MCF 10A (cell line): Measurements from ENCODE around the gene GXYLT2. TPM values are rescaled to one million over a fixed set of nuclear protein-coding genes. Genes with fewer than 3 reads are reported as not detected.

Source experiments
- BruUV-seq: library from RNA; stranded (reverse); fragments of 400-500 nt; replicated peaks from 2 replicates; lab custom pipeline; 2021; lab: Mats Ljungman, UMichigan
- CTCF ChIA-PET: fragments of 300-600 bp; sonication (Branson Sonifier 250); formaldehyde crosslinking; extraction: SDS; loops from one replicate; lab custom pipeline; 2021; ENCODE audit warnings: antibody characterized with exemption, inconsistent platforms; lab: Yijun Ruan, JAX
- POLR2A ChIA-PET: fragments of 300-600, 350-650 bp; sonication (Branson Sonifier 250); formaldehyde crosslinking; extraction: SDS; loops from one replicate; lab custom pipeline; 2020; ENCODE audit warnings: antibody characterized with exemption, inconsistent platforms; lab: Yijun Ruan, JAX
- DNase-seq: peaks from one replicate; pipeline ENCODE4 v3.0.0-alpha.2; 2018; ENCODE audit not compliant: unreplicated experiment
- H3K27ac Mint-ChIP-seq: one replicate; pipeline ENCODE4 v1.8.0; 2022; ENCODE audit warnings: mild to moderate bottlenecking, low read depth, mixed read lengths; ENCODE audit not compliant: unreplicated experiment
- H3K27me3 Mint-ChIP-seq: one replicate; pipeline ENCODE4 v1.8.0; 2022; ENCODE audit warnings: mixed read lengths; ENCODE audit not compliant: insufficient read depth, unreplicated experiment
- H3K36me3 Mint-ChIP-seq: one replicate; pipeline ENCODE4 v1.8.0; 2022; ENCODE audit warnings: mild to moderate bottlenecking, moderate library complexity, mixed read lengths; ENCODE audit not compliant: insufficient read depth, unreplicated experiment
- H3K4me1 Mint-ChIP-seq: one replicate; pipeline ENCODE4 v1.8.0; 2022; ENCODE audit warnings: mixed read lengths; ENCODE audit not compliant: insufficient read depth, unreplicated experiment
- H3K4me3 Mint-ChIP-seq: one replicate; pipeline ENCODE4 v1.8.0; 2022; ENCODE audit warnings: mild to moderate bottlenecking, moderate library complexity, mixed read lengths; ENCODE audit not compliant: unreplicated experiment
- H3K9me3 Mint-ChIP-seq: one replicate; pipeline ENCODE4 v1.8.0; 2022; ENCODE audit warnings: mixed read lengths; ENCODE audit not compliant: unreplicated experiment
- CTCF ChIP-seq: fragments of 200-600 bp; IDR thresholded peaks from one replicate; pipeline ENCODE4 v1.8.0; 2022; ENCODE audit warnings: antibody characterized with exemption, mild to moderate bottlenecking; ENCODE audit not compliant: unreplicated experiment
- intact Hi-C: fragments of 100-400 bp; cut with micrococcal nuclease; formaldehyde crosslinking; loops from 2 replicates; pipeline ENCODE4 v1.14.1; 2022
- total RNA-seq: library from RNA; stranded (reverse); gene quantifications from 2 replicates; pipeline ENCODE4 v1.2.3, GENCODE V29; 2022

GXYLT2 gene
- total RNA-seq, 1 experiment from 2014 or later, result 3.9 TPM

GRCh38 chr3:72896996-72897757 is 9.3 kb downstream of the GXYLT2 start:
- no peak for DNase-seq
- Mint-ChIP-seq H3K27ac (no peak overlapping the region), H3K4me3 (no peak overlapping the region), H3K27me3 (no peaks in the 10 kb centered on the region), H3K9me3 (no peaks in the 10 kb centered on the region), H3K4me1 (peaks cover 14% of the 10 kb centered on the region), H3K36me3 (no peaks in the 10 kb centered on the region)
- TF ChIP-seq CTCF, result no peak
- intact Hi-C loops, result no loop called here
- BruUV-seq, result no TSS peak
- CTCF ChIA-PET, result interaction anchor here (1.2 kb wide), 1 partner anchor 9 kb away, joined by 5 read pairs; the partner anchor contains the start of gene GXYLT2
- POLR2A ChIA-PET, result no interaction called here

- no TSS peak for BruUV-seq
- Mint-ChIP-seq H3K9me3 (no peaks in the 10 kb centered on the region), H3K4me1 (peaks cover 9% of the 10 kb centered on the region), H3K27ac (no peak overlapping the region), H3K36me3 (no peaks in the 10 kb centered on the region), H3K27me3 (no peaks in the 10 kb centered on the region), H3K4me3 (no peak overlapping the region)
- TF ChIP-seq CTCF, result no peak
- ChIA-PET CTCF (interaction anchor here (1.2 kb wide), 1 partner anchor 9 kb away, joined by 5 read pairs; the partner anchor contains the start of gene GXYLT2), POLR2A (no interaction called here)
- intact Hi-C loops, result no loop called here
- DNase-seq, result no peak
These were observed 9.8 kb downstream of the GXYLT2 start for GRCh38 chr3:72897758-72898007.

GRCh38 chr3:72899349-72899765 is 11.5 kb downstream of the GXYLT2 start:
- no TSS peak for BruUV-seq
- no peak overlapping the region for H3K27ac Mint-ChIP-seq
- H3K36me3 Mint-ChIP-seq, result no peaks in the 10 kb centered on the region
- no peak for TF ChIP-seq CTCF
- H3K27me3 Mint-ChIP-seq, result no peaks in the 10 kb centered on the region
- H3K4me1 Mint-ChIP-seq, result no peaks in the 10 kb centered on the region
- ChIA-PET CTCF (interaction anchor here (1.3 to 1.5 kb wide), 2 partner anchors 9 to 48 kb away, joined by 3 to 4 read pairs; no protein-coding TSS in a partner anchor), POLR2A (interaction anchor here (1.4 kb wide), 1 partner anchor 9 kb away, joined by 5 read pairs; no protein-coding TSS in a partner anchor)
- intact Hi-C loops, result no loop called here
- H3K9me3 Mint-ChIP-seq, result no peaks in the 10 kb centered on the region
- no peak for DNase-seq
- H3K4me3 Mint-ChIP-seq, result no peak overlapping the region

- Mint-ChIP-seq H3K9me3 (no peaks in the 10 kb centered on the region), H3K36me3 (no peaks in the 10 kb centered on the region), H3K27me3 (no peaks in the 10 kb centered on the region), H3K4me3 (no peak overlapping the region), H3K4me1 (no peaks in the 10 kb centered on the region), H3K27ac (no peak overlapping the region)
- ChIA-PET POLR2A (interaction anchor here (1.4 kb wide), 1 partner anchor 8 kb away, joined by 5 read pairs; no protein-coding TSS in a partner anchor), CTCF (interaction anchor here (1.3 kb wide), 1 partner anchor 48 kb away, joined by 4 read pairs; no protein-coding TSS in a partner anchor)
- intact Hi-C loops, result no loop called here
- DNase-seq, result no peak
- no TSS peak for BruUV-seq
- no peak for TF ChIP-seq CTCF
These were observed 12.2 kb downstream of the GXYLT2 start for GRCh38 chr3:72900048-72900447.
